Measurements from ENCODE around the gene TMEM47. TPM values are rescaled to one million over a fixed set of nuclear protein-coding genes. Genes with fewer than 3 reads are reported as not detected.

Gene TMEM47
- total RNA-seq, 2 donors from 2014 or later = 12.6 to 13.6 TPM

GRCh38 chrX:34655501-34656455, 1.3 kb downstream of the TMEM47 start:
- H3K4me1 ChIP-seq (ENCODE audit: control insufficient read depth, insufficient read depth, low read length) = no peaks in the 10 kb centered on the region
- DNase-seq = peak; percentile 57
- peak overlapping the region; percentile 90 for H3K4me3 ChIP-seq (ENCODE audit: low read length)
- peaks cover 4% of the 10 kb centered on the region for H3K27me3 ChIP-seq (ENCODE audit: control insufficient read depth, insufficient read depth, low read length, poor library complexity, severe bottlenecking)
- no peaks in the 10 kb centered on the region for H3K9me3 ChIP-seq (ENCODE audit: control insufficient read depth, low read length)
- peak overlapping the region; percentile 18 for H3K27ac Mint-ChIP-seq
- peaks cover 4% of the 10 kb centered on the region for H3K9me3 Mint-ChIP-seq
- H3K27ac ChIP-seq (ENCODE audit: low read depth, low read length) = peak overlapping the region; percentile 90
- H3K36me3 ChIP-seq (ENCODE audit: control insufficient read depth, insufficient read depth, low read length) = no peaks in the 10 kb centered on the region
- WGBS, 2 experiments (ENCODE audit: insufficient coverage in 1 of 2, insufficient read length in 1 of 2) = 0 to 2% methylated on average over 1 to 18 of the region's 25 CpGs
- H3K27me3 Mint-ChIP-seq (ENCODE audit: insufficient read depth) = peaks cover 41% of the 10 kb centered on the region
- H3K9ac ChIP-seq (ENCODE audit: extremely low read depth, low read length, poor library complexity, severe bottlenecking) = peak overlapping the region; percentile 57
- TF ChIP-seq CTCF (conservative IDR thresholded peaks at IDR 0.05) = no peak
- H3K36me3 Mint-ChIP-seq (ENCODE audit: low read depth) = peaks cover 4% of the 10 kb centered on the region
- H3K4me3 Mint-ChIP-seq = peak overlapping the region; percentile 74
- H3K4me1 Mint-ChIP-seq = peaks cover 29% of the 10 kb centered on the region

- peaks cover 4% of the 10 kb centered on the region for H3K27me3 ChIP-seq (ENCODE audit: control insufficient read depth, insufficient read depth, low read length, poor library complexity, severe bottlenecking)
- H3K36me3 ChIP-seq (ENCODE audit: control insufficient read depth, insufficient read depth, low read length) = no peaks in the 10 kb centered on the region
- H3K4me1 Mint-ChIP-seq = peaks cover 29% of the 10 kb centered on the region
- peaks cover 4% of the 10 kb centered on the region for H3K36me3 Mint-ChIP-seq (ENCODE audit: low read depth)
- peaks cover 4% of the 10 kb centered on the region for H3K9me3 Mint-ChIP-seq
- H3K27me3 Mint-ChIP-seq (ENCODE audit: insufficient read depth) = peaks cover 40% of the 10 kb centered on the region
- H3K4me3 Mint-ChIP-seq = peak overlapping the region; percentile 74
- no peak for TF ChIP-seq CTCF (conservative IDR thresholded peaks at IDR 0.05)
- H3K9ac ChIP-seq (ENCODE audit: extremely low read depth, low read length, poor library complexity, severe bottlenecking) = peak overlapping the region; percentile 57
- no peaks in the 10 kb centered on the region for H3K9me3 ChIP-seq (ENCODE audit: control insufficient read depth, low read length)
- H3K27ac ChIP-seq (ENCODE audit: low read depth, low read length) = peak overlapping the region; percentile 90
- no peaks in the 10 kb centered on the region for H3K4me1 ChIP-seq (ENCODE audit: control insufficient read depth, insufficient read depth, low read length)
- peak overlapping the region; percentile 90 for H3K4me3 ChIP-seq (ENCODE audit: low read length)
- no peak overlapping the region for H3K27ac Mint-ChIP-seq
- WGBS, 2 experiments (ENCODE audit: insufficient coverage in 1 of 2, insufficient read length in 1 of 2) = 15 to 25% methylated on average over 2 to 8 of the region's 9 CpGs
- DNase-seq = no peak
Observed at GRCh38 chrX:34654696-34655490, 2.2 kb downstream of the TMEM47 start.

- Histone ChIP-seq H3K4me1 (ENCODE audit: control insufficient read depth, insufficient read depth, low read length) (no peaks in the 10 kb centered on the region), H3K4me3 (ENCODE audit: low read length) (peak overlapping the region; percentile 90), H3K9me3 (ENCODE audit: control insufficient read depth, low read length) (peaks cover 7% of the 10 kb centered on the region), H3K9ac (ENCODE audit: extremely low read depth, low read length, poor library complexity, severe bottlenecking) (peak overlapping the region; percentile 57), H3K27ac (ENCODE audit: low read depth, low read length) (peak overlapping the region; percentile 90), H3K36me3 (ENCODE audit: control insufficient read depth, insufficient read depth, low read length) (no peaks in the 10 kb centered on the region), H3K27me3 (ENCODE audit: control insufficient read depth, insufficient read depth, low read length, poor library complexity, severe bottlenecking) (peaks cover 4% of the 10 kb centered on the region)
- Mint-ChIP-seq H3K36me3 (ENCODE audit: low read depth) (no peaks in the 10 kb centered on the region), H3K27me3 (ENCODE audit: insufficient read depth) (peaks cover 30% of the 10 kb centered on the region), H3K27ac (no peak overlapping the region), H3K9me3 (peaks cover 9% of the 10 kb centered on the region), H3K4me3 (no peak overlapping the region), H3K4me1 (peaks cover 24% of the 10 kb centered on the region)
- 57% methylated on average over 1 to 6 of the region's 6 CpGs for WGBS, 2 experiments (ENCODE audit: insufficient coverage in 1 of 2, insufficient read length in 1 of 2)
- no peak for DNase-seq
- TF ChIP-seq CTCF (conservative IDR thresholded peaks at IDR 0.05) = no peak
Observed at GRCh38 chrX:34653811-34654210, 3.3 kb downstream of the TMEM47 start.
